Mucosa of rectum (tissue), 2 donors: ENCODE measurements around the gene EFCAB13.

Experiments used
- H3K27ac ChIP-seq, 2 donors: one replicate each; pipeline ENCODE4 v1.7.0; 2013; ENCODE audit warnings: inconsistent platforms in 2 of 2, low read depth in 2 of 2, low read length in 2 of 2
- H3K27me3 ChIP-seq, 2 donors: one replicate each; pipeline ENCODE4 v1.7.0; 2013; ENCODE audit warnings: low read length in 2 of 2; ENCODE audit not compliant: control insufficient read depth in 2 of 2, insufficient read depth in 2 of 2
- H3K36me3 ChIP-seq, 2 donors: one replicate each; pipeline ENCODE4 v1.7.0; 2013; ENCODE audit warnings: low read length in 2 of 2; ENCODE audit not compliant: control insufficient read depth in 2 of 2, insufficient read depth in 2 of 2
- H3K4me1 ChIP-seq, 2 donors: one replicate each; pipeline ENCODE4 v1.7.0; 2013; ENCODE audit warnings: low read length in 2 of 2, mild to moderate bottlenecking in 1 of 2; ENCODE audit not compliant: control insufficient read depth in 2 of 2, insufficient read depth in 2 of 2
- H3K4me3 ChIP-seq, 2 donors: one replicate each; pipeline ENCODE4 v1.7.0; 2013; ENCODE audit warnings: low read length in 2 of 2
- H3K9ac ChIP-seq, 2 donors: one replicate each; pipeline ENCODE4 v1.7.0; 2013; ENCODE audit warnings: low read length in 2 of 2, low read depth in 1 of 2, mild to moderate bottlenecking in 1 of 2
- H3K9me3 ChIP-seq, 2 donors: one replicate each; pipeline ENCODE4 v1.7.0; 2013; ENCODE audit warnings: low read length in 2 of 2; ENCODE audit not compliant: control insufficient read depth in 2 of 2
- donor health status: healthy.
- donor health status: Normal muscosa, but diverticular disease.

The EFCAB13 gene

GRCh38 chr17:47323382-47324223 is at the start of gene EFCAB13:
Gene EFCAB13, plus strand, starts transcription at chr17:47323955. Its CDS starts 4,399 bp downstream, at chr17:47328354.
- Histone ChIP-seq H3K27me3 (no peaks in the 10 kb centered on the region), H3K4me3 (peak within 1 kb of the TSS; percentile 83 to 97), H3K27ac (peak within 1 kb of the TSS; percentile 90 to 95), H3K9me3 (no peaks in the 10 kb centered on the region), H3K4me1 (peaks cover 4 to 10% of the 10 kb centered on the region in 2 donors), H3K36me3 (no peaks in the 10 kb centered on the region), H3K9ac (peak within 1 kb of the TSS; percentile 82 to 91)

- H3K4me1 ChIP-seq = peaks cover 15 to 20% of the 10 kb centered on the region in 2 donors
These were observed 49.3 kb upstream of the EFCAB13 start for GRCh38 chr17:47274319-47275069.

GRCh38 chr17:47275245-47275984 is 48.3 kb upstream of the EFCAB13 start:
- Histone ChIP-seq H3K36me3 (no peaks in the 10 kb centered on the region), H3K27ac (peak overlapping the region; percentile 59 to 79), H3K4me1 (peaks cover 22 to 26% of the 10 kb centered on the region in 2 donors), H3K9ac (peak overlapping the region in 1 of 2 donors; percentile 18), H3K4me3 (no peak overlapping the region), H3K9me3 (no peaks in the 10 kb centered on the region), H3K27me3 (no peaks in the 10 kb centered on the region)

More at GRCh38 chr17:47274319-47275069, 49.3 kb upstream of the EFCAB13 start:
- peak overlapping the region; percentile 59 to 79 for H3K27ac ChIP-seq
- H3K9me3 ChIP-seq = no peaks in the 10 kb centered on the region
- H3K9ac ChIP-seq = no peak overlapping the region
- H3K27me3 ChIP-seq = no peaks in the 10 kb centered on the region
- no peaks in the 10 kb centered on the region for H3K36me3 ChIP-seq
- no peak overlapping the region for H3K4me3 ChIP-seq

GRCh38 chr17:47276444-47276843 is 47.3 kb upstream of the EFCAB13 start:
- Histone ChIP-seq H3K27ac (peak overlapping the region; percentile 59 to 79), H3K27me3 (no peaks in the 10 kb centered on the region), H3K9ac (no peak overlapping the region), H3K36me3 (no peaks in the 10 kb centered on the region), H3K4me1 (peaks cover 22 to 26% of the 10 kb centered on the region in 2 donors), H3K9me3 (no peaks in the 10 kb centered on the region), H3K4me3 (no peak overlapping the region)

- H3K9ac ChIP-seq = no peak overlapping the region
- H3K36me3 ChIP-seq = no peaks in the 10 kb centered on the region
- peaks cover 22 to 26% of the 10 kb centered on the region in 2 donors for H3K4me1 ChIP-seq
- H3K4me3 ChIP-seq = no peak overlapping the region
- H3K27ac ChIP-seq = peak overlapping the region; percentile 59 to 79
- no peaks in the 10 kb centered on the region for H3K27me3 ChIP-seq
- H3K9me3 ChIP-seq = no peaks in the 10 kb centered on the region
These were observed 46.9 kb upstream of the EFCAB13 start for GRCh38 chr17:47276868-47277267.

GRCh38 chr17:47277921-47278320 is 45.8 kb upstream of the EFCAB13 start:
- peak overlapping the region in 1 of 2 donors; percentile 77 for H3K27ac ChIP-seq
- H3K4me1 ChIP-seq = peaks cover 22 to 26% of the 10 kb centered on the region in 2 donors
- no peak overlapping the region for H3K9ac ChIP-seq
- no peaks in the 10 kb centered on the region for H3K36me3 ChIP-seq
- H3K4me3 ChIP-seq = no peak overlapping the region
- H3K9me3 ChIP-seq = no peaks in the 10 kb centered on the region
- H3K27me3 ChIP-seq = no peaks in the 10 kb centered on the region

GRCh38 chr17:47278561-47278960 is 45.2 kb upstream of the EFCAB13 start:
- Histone ChIP-seq H3K36me3 (no peaks in the 10 kb centered on the region), H3K27me3 (no peaks in the 10 kb centered on the region), H3K4me3 (no peak overlapping the region), H3K9me3 (no peaks in the 10 kb centered on the region), H3K9ac (no peak overlapping the region), H3K27ac (peak overlapping the region; percentile 77 to 80), H3K4me1 (peaks cover 22 to 26% of the 10 kb centered on the region in 2 donors)

- Histone ChIP-seq H3K9me3 (no peaks in the 10 kb centered on the region), H3K27ac (peak overlapping the region; percentile 77 to 80), H3K4me3 (no peak overlapping the region), H3K36me3 (no peaks in the 10 kb centered on the region), H3K4me1 (peaks cover 22 to 26% of the 10 kb centered on the region in 2 donors), H3K9ac (peak overlapping the region in 1 of 2 donors; percentile 27), H3K27me3 (no peaks in the 10 kb centered on the region)
These were observed 44.5 kb upstream of the EFCAB13 start for GRCh38 chr17:47279062-47279801.

- no peaks in the 10 kb centered on the region for H3K9me3 ChIP-seq
- H3K27me3 ChIP-seq = no peaks in the 10 kb centered on the region
- H3K36me3 ChIP-seq = no peaks in the 10 kb centered on the region
- no peak overlapping the region for H3K9ac ChIP-seq
- peak overlapping the region; percentile 77 to 80 for H3K27ac ChIP-seq
- peaks cover 22 to 26% of the 10 kb centered on the region in 2 donors for H3K4me1 ChIP-seq
- H3K4me3 ChIP-seq = no peak overlapping the region
These were observed 43.5 kb upstream of the EFCAB13 start for GRCh38 chr17:47280072-47280811.
